GM19351 (cell line): ENCODE measurements around the gene SLC47A1.
"Not testable (repeated sequence)": the region's sequence is repeated elsewhere in the genome, so short reads cannot be mapped to it uniquely, and the experiment has no call there.

Experiments
- ATAC-seq: cut with Tn5 transposase; IDR thresholded peaks from one replicate; pipeline ENCODE4 v1.9.1; 2021; ENCODE audit warnings: mild to moderate bottlenecking, moderate library complexity; ENCODE audit not compliant: unreplicated experiment

SLC47A1 gene

DNA sequence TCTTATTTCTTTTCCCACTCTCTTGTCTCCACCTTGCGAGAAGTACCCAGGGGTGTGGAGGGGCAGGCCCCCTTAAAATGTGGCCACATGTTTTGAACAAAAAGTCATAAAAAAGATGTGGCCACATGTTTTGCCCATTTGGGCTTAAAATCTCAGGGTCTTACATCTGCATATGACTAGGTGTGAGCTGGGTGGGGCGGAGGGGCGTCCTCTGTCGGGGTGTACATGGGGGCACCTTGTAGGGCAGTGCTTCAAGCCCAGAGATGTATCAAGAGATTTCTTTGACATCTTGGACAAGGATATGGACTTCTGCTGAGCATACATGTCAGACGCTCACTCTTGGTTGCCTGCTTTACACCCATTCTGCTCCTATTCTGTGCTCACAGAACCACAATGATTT lies 13.0 kb upstream of the SLC47A1 start:
- no peak for ATAC-seq

DNA sequence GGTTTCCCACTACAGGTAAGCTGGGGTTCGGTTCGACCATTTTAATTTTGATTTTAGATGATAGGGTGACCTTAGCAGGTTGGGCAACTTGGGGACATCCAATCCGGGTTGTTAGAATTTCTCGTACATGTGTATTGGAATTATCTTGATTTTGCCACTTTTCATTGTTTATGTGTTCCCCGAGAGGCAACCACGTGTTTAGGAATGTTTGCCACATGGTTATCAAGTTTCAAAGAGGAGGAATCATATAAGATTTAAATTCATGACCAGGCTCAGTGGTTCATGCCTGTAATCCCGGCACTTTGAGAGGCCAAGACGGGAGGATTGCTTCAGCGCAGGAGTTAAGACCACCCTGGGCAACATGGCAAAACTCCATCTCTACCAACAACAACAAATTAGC lies 10.0 kb upstream of the SLC47A1 start:
- no peak for ATAC-seq

DNA sequence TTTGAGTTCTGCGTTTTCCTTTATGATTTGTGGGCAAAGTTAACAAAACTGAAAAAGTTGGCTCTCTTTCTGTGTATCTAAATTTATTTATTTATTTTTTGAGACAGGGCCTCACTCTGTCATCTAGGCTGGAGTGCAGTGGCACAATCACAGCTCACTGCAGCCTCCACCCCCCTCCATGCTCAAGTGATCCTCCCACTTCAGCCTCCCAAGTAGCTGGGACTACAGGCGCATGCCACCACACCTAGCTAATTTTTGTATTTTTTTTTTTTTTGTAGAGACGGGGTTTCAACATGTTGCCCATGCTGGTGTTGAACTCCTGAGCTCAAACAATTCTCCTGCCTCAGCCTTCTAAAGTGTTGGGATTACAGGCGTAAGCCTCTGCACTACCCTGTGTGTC lies 6.7 kb upstream of the SLC47A1 start:
- not testable (repeated sequence) for ATAC-seq

DNA sequence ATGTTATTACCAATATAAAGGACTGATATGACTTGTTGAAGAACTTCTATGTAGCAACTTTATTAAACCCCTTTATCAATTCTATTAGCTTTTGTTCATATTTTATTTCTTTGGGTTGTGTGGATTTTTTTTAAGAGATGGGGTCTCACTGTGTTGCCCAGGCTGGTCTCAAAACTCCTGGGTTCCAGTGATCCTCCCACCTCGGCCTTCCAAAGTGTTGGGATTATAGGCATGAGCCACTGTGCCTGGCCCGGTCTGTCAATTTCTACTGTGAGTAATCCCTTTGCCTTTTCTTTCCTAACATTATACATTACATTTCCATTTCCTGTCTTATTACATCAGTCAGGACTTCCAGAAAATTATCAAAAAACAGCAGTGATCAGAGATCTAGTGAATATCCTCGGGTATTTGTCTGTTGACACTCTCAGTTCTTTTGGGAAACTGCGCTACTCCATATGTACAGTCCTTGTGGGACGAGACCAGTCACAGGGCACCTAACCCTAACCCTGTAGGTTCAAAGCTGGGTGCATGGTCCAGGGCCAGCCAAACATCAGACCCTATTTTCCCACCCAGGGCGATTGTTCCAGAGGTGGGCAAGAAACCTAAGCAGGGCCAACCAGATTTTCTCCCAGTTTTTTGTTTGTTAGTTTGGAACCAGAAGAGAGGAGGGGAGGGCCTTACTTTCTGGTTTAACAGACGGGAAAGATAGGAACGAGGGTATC lies 1.7 kb upstream of the SLC47A1 start:
- ATAC-seq, result no peak

DNA sequence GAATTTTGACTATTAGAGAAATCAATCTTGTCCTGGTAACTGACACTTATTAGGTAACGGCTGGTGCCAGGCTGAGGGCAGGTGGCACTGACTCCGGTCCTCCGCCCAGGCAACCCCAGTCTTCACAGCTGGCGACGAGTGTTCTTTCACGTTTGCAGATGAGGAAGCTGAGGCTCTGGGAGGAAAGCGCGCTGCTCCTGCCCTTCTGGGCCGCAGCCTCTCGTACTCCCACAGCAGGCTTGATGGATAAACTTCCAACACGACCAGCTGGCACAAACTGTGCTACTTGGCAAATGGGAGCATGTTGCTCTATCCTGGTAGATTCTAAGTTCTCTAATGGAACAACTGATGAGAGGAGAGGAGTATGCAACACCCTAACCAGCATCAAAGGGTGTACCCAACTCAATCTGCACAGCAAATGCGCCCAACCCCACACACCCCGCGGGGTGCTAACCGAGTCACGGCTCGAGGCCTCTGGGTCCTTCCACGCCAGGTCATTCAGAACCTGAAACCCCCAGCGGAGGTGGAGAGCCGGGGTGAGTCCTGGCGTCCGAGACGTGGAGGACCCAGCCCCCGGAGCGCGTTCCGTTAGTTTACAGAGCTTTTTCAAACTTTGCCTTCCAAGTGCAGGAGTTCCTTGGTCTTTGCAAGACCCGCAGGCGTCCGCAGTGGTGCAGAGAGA lies 477 bp upstream of the SLC47A1 start:
- no peak for ATAC-seq

DNA sequence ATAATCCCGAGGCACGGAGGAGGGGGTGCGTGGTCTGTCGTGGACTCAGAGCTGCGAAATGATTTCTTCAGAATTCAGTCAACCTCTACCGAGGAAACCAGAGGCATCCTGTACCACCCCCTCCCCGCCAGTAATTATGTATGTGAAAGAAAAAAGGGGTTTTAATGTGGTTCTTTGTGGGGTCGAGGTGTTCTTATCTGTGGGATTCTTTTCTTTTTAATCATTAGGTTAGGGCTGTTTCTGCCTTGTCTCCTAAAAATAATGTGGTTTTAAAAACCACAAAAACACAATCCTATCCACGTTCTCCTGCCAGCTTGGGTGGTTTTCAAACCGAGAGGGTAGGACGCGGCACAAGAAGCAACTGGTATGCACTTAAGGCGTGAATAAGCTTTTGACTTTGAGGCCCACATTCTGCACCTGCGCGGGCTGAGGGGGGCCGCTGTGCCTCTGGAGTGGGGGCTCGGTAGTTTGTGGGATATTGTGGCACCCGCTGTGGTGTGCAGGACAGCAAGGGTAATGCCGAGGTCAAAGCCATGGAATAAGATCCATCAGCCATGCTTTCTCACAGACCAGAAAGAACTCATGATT lies 1.0 kb downstream of the SLC47A1 start:
- ATAC-seq, result no peak

DNA sequence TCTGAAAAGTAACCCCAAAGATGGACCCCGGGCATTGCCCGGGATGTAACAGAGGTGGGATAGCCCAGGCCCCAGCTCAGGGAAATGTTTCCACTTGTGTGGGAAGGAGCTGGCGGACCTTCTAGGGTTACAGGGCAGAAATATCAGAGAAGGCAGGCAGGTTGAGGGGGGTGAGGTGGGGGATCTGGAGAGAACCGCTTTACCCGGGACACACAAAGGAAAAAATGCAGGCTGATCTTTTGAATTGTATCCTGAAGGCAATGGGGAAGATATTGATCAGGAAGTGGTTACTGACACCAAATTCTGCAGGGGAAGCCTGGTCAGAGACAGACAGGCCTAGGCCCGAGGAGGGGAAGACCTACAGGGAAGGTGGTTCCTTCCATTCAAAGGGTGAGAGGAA lies 3.5 kb downstream of the SLC47A1 start:
- ATAC-seq, result no peak

DNA sequence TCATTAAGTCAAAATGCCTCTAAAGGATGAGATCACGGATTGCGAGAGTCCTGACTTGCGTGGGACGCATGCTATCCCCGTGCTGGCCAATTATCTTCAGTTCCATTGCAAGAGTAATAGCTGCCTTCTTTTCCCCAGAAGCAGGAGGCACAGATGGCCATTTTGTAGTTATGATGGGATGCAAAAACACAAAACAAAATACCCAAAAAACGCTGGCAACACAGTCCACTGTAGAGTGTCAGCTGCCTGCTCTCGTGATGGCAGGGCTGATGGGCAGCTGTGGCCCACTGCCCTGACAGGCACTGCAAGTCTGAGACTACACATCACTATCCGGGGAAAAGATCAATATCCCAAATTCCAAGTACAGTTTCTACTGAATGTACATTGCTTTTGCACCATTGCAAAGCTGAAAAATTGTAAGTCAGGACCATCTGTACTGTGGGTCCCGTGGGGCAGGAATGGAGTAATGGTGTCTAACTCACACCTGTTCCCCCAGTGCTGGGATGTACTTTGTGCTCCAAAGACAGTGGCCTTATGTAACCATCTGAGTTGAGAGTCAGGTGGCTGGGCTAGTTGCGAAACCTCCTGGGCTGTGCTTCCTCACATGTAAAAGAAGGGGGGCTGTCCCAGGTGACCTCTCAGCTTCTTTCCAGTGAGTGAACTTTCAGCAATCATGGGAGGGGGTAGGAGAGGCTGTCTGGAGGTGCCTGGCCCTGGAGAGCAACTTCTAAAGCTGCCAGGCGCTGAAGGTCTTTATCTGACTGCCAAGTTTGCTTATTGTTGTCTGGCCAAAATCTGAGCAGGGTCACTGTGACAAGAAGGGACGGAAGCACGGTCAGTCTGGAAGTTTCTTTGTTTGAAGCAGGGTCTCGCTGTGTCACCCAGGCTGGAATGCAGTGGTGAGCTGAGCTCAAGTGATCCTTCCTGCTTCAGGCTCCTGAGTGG lies 4.7 kb downstream of the SLC47A1 start:
- ATAC-seq, result no peak

DNA sequence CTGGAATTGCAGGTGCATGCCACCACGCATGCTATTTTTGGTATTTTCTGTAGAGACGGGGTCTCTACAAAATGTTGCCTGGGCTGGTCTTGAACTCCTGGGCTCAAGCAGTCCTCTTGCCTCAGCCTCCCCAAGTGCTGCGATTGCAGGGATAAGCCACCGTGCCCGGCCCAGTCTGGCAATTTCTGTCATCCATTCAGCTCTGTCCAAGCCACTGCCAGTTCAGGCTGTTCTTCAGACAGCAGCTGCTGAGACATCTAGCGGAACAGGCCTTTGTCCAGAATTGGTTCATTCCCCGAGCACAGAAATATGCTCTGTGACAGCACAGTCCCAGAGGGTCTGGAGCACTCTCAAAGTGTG lies 5.4 kb downstream of the SLC47A1 start:
- no peak for ATAC-seq

DNA sequence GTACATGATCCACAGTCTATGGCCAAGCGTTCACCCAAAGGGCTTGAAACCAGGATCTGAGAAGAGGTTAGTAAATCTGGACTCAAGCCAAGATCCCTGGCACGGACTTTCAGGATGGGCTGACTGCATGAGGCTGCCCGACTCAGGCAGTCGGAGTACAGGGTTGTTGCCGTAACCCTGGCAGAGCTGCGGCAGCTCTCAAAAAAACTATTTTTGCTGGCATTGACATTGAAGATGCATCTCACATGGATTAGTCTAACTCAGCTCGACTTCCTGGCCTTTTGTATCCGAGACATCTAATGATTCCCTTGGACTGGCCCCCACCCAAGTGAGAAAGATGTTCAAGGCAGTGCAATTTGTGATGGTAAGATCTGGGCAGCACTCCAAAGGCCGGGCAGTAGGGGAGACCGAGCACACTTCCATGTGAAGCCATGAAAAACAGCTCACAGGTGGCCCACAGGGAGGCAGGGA lies 6.2 kb downstream of the SLC47A1 start:
- ATAC-seq, result no peak

DNA sequence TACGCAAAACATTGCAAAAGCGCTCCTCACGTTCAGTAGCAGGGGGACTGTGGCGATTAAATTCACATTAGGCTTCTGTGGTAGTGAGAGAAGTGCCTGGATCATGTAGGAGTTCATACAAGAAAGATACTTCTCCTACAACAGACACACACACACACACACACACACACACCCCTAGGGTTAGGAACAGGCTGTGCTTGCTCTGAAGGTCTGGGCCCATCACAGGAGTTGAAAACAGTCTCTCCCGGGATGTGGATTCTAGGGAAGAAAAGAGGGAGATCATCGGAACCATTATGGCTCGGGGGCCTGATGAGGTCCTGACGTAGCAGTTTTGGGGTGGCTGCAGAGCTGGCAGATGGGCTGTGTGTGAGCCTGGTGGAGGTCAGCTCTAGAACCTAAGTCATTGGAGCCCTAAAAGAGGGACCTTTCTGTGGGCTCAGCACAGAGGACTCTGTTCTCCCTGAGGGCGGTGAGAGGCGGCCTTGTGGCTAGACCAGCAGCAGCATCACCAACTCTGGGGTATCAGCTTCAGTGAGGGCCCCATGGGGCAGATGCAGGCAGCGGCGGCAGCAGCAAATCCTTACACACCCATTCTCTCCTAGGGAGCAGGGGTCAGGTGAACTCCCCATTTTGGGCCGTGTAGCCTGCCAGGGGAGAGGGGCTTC lies 7.2 kb downstream of the SLC47A1 start:
- no peak for ATAC-seq

DNA sequence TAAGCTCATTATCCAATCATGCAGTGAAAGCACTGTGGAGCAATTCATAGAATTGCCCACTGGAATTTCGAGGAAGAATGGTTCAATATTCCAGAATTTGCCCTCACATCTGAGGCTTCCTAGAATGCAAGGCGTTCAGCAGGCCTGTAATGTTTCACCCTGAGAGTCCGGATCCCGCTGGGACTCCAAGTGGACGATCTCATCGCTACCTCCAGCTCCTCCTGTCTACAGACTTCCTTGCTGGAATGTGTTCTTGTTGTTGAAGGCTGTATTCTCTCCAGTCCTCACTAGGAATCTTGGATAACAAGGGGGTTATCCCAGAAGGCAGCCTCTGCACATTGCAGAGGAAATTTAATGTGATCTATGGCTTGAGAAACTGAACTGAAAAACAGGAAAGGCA lies 7.8 kb downstream of the SLC47A1 start:
- no peak for ATAC-seq

DNA sequence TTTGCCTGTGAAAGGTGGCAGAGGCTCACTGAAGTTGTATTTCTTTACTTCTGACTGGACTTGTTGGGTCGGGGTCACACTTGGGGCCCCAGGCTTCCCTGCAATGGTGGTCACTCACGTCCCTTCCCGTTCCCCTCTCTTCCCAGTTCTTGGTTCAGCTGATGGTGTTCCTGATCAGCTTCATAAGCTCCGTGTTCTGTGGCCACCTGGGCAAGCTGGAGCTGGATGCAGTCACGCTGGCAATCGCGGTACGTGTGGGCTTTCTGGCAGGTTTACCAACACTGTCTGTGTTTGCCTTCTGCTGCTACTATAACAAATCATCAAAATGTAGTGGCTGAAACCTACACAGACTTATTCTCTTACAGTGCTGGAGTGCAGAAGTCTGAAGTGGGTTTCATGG lies 8.6 kb downstream of the SLC47A1 start:
- no peak for ATAC-seq

DNA sequence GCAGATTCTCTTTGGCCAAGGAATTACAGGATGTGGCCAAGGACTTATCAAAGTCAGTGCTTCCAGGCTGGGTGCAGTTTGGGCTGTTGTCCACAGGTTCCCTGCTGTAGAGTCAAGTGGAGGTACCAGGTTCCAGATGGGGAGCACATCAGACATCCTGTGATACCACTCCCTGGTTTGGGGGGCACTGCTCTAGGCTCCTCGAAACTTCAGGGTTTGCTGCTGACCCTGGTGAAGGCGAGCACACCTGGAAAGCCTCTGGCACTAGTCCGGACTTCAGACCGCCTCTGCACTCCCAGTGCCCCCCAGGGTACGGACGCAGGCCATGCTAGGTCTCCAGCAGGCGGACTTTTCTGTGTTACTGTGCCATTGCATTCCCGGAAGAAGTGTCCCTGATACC lies 10.7 kb downstream of the SLC47A1 start:
- no peak for ATAC-seq

DNA sequence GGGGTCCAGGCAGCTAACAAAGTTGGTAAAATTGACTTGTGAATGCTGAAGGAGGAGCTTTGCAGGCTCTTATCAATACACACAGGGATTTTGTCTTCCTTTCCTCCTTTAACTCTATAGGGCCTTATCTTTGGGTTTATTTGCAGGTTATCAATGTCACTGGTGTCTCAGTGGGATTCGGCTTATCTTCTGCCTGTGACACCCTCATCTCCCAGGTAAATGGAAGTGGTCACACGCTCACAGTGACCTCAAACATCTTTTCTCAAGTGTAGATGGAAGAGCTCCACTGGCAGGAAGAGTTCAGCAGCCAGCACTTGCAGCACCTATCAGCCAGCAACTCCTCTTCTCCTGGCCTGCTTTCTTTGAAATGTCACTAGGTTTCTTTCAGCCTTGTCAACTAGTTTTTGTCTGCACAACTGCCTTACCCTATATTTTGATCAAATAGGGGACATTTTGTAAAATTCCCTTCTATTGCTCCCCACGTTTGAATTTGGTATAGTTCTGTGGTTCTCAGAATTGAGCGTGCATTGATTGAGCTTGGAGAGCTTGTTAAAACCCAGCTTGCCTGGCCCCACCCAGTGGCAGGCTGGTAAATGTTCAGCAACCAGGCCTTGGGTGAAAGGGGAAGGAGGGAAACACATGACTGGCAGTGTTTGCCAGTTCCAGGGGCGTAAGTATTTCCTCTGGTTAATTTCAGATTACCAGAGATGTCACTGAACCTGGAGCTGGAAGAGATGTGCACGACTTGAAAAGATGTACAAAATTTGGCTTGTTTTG lies 12.8 kb downstream of the SLC47A1 start:
- no peak for ATAC-seq

DNA sequence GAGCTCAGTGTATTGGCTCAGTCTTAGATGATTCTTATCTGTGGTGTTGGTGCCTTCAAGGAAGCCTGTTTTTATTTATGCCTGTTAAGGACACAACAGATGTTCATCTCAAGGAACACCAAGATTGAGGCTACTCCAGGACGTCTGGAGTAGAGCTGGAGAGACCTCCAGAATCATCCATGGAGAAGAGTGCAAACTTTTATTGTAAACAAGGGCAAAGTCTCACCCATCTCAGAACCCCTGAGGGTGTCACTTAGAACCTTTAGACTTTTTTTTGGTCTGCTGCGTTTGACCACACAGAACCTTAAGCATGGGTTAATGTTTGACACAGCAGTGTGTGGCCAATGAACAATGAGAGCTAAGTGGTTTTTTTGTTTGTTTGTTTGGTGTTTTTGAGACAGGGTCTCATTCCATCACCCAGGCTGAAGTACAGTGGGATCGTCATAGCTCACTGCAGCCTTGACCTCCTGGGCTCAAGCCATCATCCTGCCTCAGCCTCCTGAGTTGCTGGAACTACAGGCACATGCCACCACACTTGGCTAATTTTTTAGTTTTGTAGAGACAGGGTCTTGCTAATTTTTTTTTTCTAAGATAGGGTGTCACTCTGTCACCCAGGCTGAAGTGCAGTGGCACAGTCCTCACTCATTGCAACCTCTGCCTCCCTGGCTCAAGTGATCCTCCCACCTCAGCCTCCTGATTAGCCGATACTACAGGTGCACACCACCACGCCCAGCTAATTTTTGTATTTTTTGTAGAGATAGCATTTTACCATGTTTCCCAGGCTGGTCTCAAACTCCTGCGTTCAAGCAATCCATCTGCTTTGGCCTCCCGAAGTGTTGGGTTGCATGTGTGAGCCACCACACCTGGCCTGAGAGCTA lies 16.3 kb downstream of the SLC47A1 start:
- ATAC-seq, result no peak

DNA sequence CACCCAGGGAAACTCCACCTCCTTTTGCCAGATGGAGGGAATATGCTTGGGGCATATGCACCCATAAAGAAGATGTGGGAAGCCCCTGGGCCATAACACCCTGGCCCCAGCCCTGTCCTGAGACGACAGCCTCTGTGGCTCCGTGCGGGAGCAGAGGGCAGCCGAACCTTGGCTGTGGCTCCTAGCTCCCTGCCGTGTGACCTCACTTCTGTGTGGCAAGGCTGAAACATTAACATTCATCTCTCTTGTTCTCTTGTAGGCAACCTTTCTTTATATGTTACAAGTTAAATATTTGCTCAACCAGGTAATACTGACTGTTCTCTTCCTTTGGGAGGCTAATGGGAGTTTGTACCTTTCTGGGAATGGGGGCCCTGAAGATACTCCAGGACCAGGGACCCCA lies 17.5 kb downstream of the SLC47A1 start:
- ATAC-seq, result no peak

DNA sequence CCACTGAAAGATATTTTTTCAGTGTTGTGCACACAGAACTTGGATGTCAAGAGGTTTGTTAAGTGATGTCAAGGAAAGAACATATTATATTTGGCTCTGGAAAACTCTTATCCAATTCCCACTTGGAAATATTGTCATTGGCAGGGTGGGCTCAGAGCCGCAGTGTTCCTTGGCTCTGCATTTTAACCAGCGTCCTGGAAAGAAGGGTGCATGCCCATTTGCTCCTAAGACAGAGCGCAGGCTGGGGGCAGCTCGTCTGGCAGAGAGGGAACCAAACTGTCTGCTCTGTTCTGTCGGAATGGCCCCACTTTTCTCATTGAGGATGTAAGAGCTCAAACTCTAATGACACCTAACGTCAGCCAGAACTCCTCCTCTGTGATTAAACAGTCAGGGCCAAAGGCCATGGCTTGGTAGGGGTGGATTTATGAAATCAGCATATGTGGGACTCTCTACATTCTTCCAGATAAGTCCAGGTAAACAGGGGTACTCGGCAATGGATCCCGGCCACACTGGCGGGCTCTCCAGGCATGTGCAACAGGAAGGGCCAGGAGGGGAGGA lies 18.0 kb downstream of the SLC47A1 start:
- no peak for ATAC-seq

DNA sequence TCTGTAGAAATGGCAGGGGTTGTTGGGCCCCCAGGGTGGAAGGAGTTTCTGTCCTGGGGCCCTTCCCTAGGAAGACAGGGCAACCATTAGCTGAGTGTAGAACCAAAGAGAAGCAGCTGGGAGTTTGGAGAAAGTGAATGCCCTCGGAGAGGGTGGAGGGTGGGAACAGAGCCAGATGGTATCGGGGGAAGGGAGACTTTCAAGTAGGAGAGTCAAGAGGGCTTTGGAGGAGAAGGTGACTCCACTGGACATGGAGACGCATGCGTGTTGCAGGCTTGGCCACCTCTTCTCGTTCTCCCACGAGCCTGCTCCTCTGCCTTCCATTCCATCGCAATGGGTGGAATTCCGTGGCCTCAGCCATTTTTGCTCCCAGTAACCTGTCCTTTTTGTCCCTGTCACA lies 19.4 kb downstream of the SLC47A1 start:
- no peak for ATAC-seq
